ENCODE data around the gene STXBP3. TPM values are rescaled to one million over a fixed set of nuclear protein-coding genes. Genes with fewer than 3 reads are reported as not detected.

Gene STXBP3
- total and polyA plus RNA-seq, 2 of the 13 experiments (the other 11 are each of a cell fraction or from before 2014, with no cell fraction given): 13.0 to 20.8 TPM

DNA sequence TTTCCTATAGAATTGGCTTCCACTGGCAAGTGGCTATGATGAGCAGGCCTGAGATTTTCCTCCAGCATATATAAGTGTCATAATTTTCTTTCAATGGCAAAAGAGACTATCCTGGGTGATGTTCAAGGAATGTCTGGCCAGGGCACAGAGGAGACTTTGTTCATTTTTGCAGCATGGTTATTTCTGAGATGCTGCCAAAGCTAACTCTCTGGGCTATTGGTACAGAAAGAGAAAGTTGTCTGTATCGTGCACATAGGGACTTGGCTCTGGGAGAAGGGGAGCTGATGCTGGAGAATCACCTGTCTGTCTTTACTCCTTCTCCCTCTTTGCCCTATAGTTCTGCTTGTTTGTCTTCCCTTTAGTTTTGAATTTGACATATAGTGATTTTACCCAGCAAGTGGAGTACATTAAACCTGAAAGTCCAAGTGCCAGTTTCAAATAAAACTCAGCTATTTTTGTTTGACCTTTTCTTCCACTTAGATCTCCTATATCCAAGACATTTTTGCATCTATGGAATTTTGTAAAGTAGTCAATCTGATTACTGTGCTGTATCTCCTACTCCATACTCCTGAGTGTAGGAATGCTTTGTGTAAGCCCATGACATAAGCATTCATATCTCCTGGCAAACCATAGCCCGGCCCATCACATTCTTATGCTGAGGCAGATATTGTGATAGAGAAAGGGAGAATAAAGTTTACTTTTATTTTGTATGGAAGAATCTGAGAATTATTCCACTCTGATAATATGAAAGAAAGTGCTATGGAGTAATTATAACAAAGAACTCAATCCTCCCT lies 29.8 kb upstream of the STXBP3 start:
- DNase-seq (ENCODE audit: low spot score) (no peak), ATAC-seq (no peak), FAIRE-seq (no peak)
- no peak overlapping the region for H3K9ac ChIP-seq (ENCODE audit: insufficient read depth, low read depth, low read length)
- no peaks in the 10 kb centered on the region for H3K9me3 ChIP-seq (ENCODE audit: low read length)
- H3K36me3 ChIP-seq (replicated peaks in 1 of 2; ENCODE audit: control insufficient read depth in 1 of 2, insufficient read depth in 2 of 2, low read length in 2 of 2): no peaks in the 10 kb centered on the region
- intact Hi-C loops (cut with micrococcal nuclease; ENCODE audit: unreplicated experiment): no loop called here
- TF ChIP-seq KAT8 (CRISPR knock-in tag; IDR thresholded peaks at IDR 0.05) (no peak), TCF7L2 (IDR thresholded peaks at IDR 0.05; ENCODE audit: low read depth, low read length) (no peak), MED8 (CRISPR knock-in tag; IDR thresholded peaks at IDR 0.05; ENCODE audit: insufficient replicate concordance) (no peak), ZNF24 (IDR thresholded peaks at IDR 0.05) (no peak), MTA3 (CRISPR knock-in tag; IDR thresholded peaks at IDR 0.05) (no peak), FOXC1 (CRISPR knock-in tag; IDR thresholded peaks at IDR 0.05; ENCODE audit: borderline replicate concordance) (no peak), CEBPB (IDR thresholded peaks at IDR 0.05; ENCODE audit: borderline replicate concordance, low read depth, low read length) (no peak), KDM2A (CRISPR knock-in tag; IDR thresholded peaks at IDR 0.05; ENCODE audit: borderline replicate concordance, low read depth) (no peak), TBX3 (IDR thresholded peaks at IDR 0.05; ENCODE audit: borderline replicate concordance) (no peak), GATAD2A (CRISPR knock-in tag; IDR thresholded peaks at IDR 0.05) (no peak), MTA1 (CRISPR knock-in tag; IDR thresholded peaks at IDR 0.05; ENCODE audit: borderline replicate concordance) (no peak), HCFC1 (IDR thresholded peaks at IDR 0.05; ENCODE audit: low read depth, low read length) (no peak)
- TF ChIP-seq, protein P1, sequence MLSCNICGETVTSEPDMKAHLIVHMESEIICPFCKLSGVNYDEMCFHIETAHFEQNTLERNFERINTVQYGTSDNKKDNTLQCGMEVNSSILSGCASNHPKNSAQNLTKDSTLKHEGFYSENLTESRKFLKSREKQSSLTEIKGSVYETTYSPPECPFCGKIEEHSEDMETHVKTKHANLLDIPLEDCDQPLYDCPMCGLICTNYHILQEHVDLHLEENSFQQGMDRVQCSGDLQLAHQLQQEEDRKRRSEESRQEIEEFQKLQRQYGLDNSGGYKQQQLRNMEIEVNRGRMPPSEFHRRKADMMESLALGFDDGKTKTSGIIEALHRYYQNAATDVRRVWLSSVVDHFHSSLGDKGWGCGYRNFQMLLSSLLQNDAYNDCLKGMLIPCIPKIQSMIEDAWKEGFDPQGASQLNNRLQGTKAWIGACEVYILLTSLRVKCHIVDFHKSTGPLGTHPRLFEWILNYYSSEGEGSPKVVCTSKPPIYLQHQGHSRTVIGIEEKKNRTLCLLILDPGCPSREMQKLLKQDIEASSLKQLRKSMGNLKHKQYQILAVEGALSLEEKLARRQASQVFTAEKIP (CRISPR knock-in tag; IDR thresholded peaks at IDR 0.05; ENCODE audit: borderline replicate concordance): no peak
- TF ChIP-seq, protein P2, sequence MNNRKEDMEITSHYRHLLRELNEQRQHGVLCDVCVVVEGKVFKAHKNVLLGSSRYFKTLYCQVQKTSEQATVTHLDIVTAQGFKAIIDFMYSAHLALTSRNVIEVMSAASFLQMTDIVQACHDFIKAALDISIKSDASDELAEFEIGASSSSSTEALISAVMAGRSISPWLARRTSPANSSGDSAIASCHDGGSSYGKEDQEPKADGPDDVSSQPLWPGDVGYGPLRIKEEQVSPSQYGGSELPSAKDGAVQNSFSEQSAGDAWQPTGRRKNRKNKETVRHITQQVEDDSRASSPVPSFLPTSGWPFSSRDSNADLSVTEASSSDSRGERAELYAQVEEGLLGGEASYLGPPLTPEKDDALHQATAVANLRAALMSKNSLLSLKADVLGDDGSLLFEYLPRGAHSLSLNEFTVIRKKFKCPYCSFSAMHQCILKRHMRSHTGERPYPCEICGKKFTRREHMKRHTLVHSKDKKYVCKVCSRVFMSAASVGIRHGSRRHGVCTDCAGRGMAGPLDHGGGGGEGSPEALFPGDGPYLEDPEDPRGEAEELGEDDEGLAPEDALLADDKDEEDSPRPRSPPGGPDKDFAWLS (CRISPR knock-in tag; IDR thresholded peaks at IDR 0.05; ENCODE audit: borderline replicate concordance): no peak
- H3K79me2 ChIP-seq (ENCODE audit: insufficient read depth, low read length): no peaks in the 10 kb centered on the region
- ChIA-PET POLR2A (no interaction called here), CTCF (ENCODE audit: low intra/inter-chr PET ratio, low total read pairs) (no interaction called here)
- in situ Hi-C loops (cut with HindIII; ENCODE audit: extremely low pct_ligation_motif_present, low pct_unique_long_range_greater_than_20kb): no loop called here
- H3K4me2 ChIP-seq (ENCODE audit: low read depth, low read length): no peak overlapping the region
- H3K27me3 ChIP-seq (ENCODE audit: control insufficient read depth in 1 of 2, insufficient read depth in 2 of 2, low read length in 2 of 2): peaks cover 1 to 15% of the 10 kb centered on the region in 2 experiments; a peak in 4 of 5 replicates
- no peak overlapping the region for H2AFZ ChIP-seq (ENCODE audit: low read length)
- H3K4me1 ChIP-seq (ENCODE audit: insufficient read depth, low read length): peaks cover 24% of the 10 kb centered on the region
- BruUV-seq (replicated peaks): no TSS peak
- H3K4me3 ChIP-seq (replicated peaks in 1 of 3; ENCODE audit: insufficient read depth in 1 of 3, low read depth in 2 of 3, low read length in 3 of 3): no peak overlapping the region
- WGBS (ENCODE audit: low lambda C conversion rate): 67% methylated on average over 2 of the region's 2 CpGs
- H4K20me1 ChIP-seq (ENCODE audit: insufficient read depth, low read length): no peaks in the 10 kb centered on the region
- no peak overlapping the region for H3K27ac ChIP-seq (ENCODE audit: extremely low read length, insufficient read depth, low read length)
